Cardiac fibroblast (primary cell): Measurements from ENCODE around the gene TIPARP.

ENCODE experiments used
- DNase-seq, 2 donors: peaks; one replicate each; pipeline versions ENCODE4 v3.0.0 to v3.0.0-alpha.2; 2010; ENCODE audit warnings: low read depth in 2 of 2
- H3K4me3 ChIP-seq, 2 donors: replicated peaks in 1 of 2; 1 replicate in 1 of 2; 2 replicates in 1 of 2; pipeline ENCODE4 v1.5.1; 2011; ENCODE audit warnings: low read depth in 2 of 2, low read length in 2 of 2, mild to moderate bottlenecking in 2 of 2, moderate library complexity in 1 of 2
- CTCF ChIP-seq: IDR thresholded peaks from one replicate; pipeline ENCODE4 v1.5.1; 2011; ENCODE audit warnings: low read depth, mild to moderate bottlenecking, low read length, inconsistent platforms

The TIPARP gene

GRCh38 chr3:156665291-156665690, 9.1 kb upstream of the TIPARP start:
- H3K4me3 ChIP-seq = no peak overlapping the region
- DNase-seq = peak; percentile 79 to 83
- TF ChIP-seq CTCF = no peak

- no peak for DNase-seq
- no peak for TF ChIP-seq CTCF
- H3K4me3 ChIP-seq = no peak overlapping the region
Measured at GRCh38 chr3:156666073-156666472, 8.3 kb upstream of the TIPARP start.

- peak; percentile 30 to 75 for DNase-seq
Measured at GRCh38 chr3:156668073-156668763, 6.2 kb upstream of the TIPARP start.

GRCh38 chr3:156670077-156670476, 4.3 kb upstream of the TIPARP start:
- TF ChIP-seq CTCF = no peak
- no peak overlapping the region for H3K4me3 ChIP-seq
- peak; percentile 42 to 52 for DNase-seq

More at GRCh38 chr3:156668073-156668763, 6.2 kb upstream of the TIPARP start:
- H3K4me3 ChIP-seq = no peak overlapping the region
- no peak for TF ChIP-seq CTCF

- no peak for TF ChIP-seq CTCF
- no peak overlapping the region for H3K4me3 ChIP-seq
- DNase-seq = no peak
Measured at GRCh38 chr3:156670652-156671051, 3.7 kb upstream of the TIPARP start.

GRCh38 chr3:156673732-156674045, 701 bp upstream of the TIPARP start:
- peak overlapping the region; percentile 80 to 82 for H3K4me3 ChIP-seq
- no peak for TF ChIP-seq CTCF
- no peak for DNase-seq
